Measurements from ENCODE around the gene MAP2K5.

- TF ChIP-seq CTCF (conservative IDR thresholded peaks at IDR 0.05 in 1 of 2, IDR thresholded peaks at IDR 0.05 in 1 of 2; ENCODE audit: extremely low read depth in 1 of 2, insufficient read depth in 1 of 2, low read depth in 1 of 2, low read length in 2 of 2) (peak; percentile 13 to 54), EZH2 (IDR thresholded peaks at IDR 0.05; ENCODE audit: borderline replicate concordance, low read length) (no peak)
Measured at GRCh38 chr15:67501177-67501835, 41.2 kb upstream of the MAP2K5 start.
